Activated naive CD4-positive, alpha-beta T cell treated with anti-CD3 and anti-CD28 coated beads, Interleukin-2, amount 10 ng/mL, durations not matched to agents 7 days and 5 days (primary cell): ENCODE results near the gene CSNK1G3.
"Not testable (repeated sequence)": the region's sequence is repeated elsewhere in the genome, so short reads cannot be mapped to it uniquely, and the experiment has no call there.

Experiments
- CTCF ChIA-PET: fragments of 350-600 bp; sonication (Branson Sonifier 250); formaldehyde crosslinking; loops from one replicate; lab custom pipeline; 2021; ENCODE audit warnings: antibody characterized with exemption; lab: Charles Lee
- DNase-seq: peaks from one replicate; pipeline ENCODE4 v3.0.0-alpha.2; 2020
- H3K27ac Mint-ChIP-seq: one replicate; pipeline ENCODE4 v1.8.0; 2021; ENCODE audit warnings: mild to moderate bottlenecking, moderate library complexity, mixed read lengths
- H3K27me3 Mint-ChIP-seq: one replicate; pipeline ENCODE4 v1.8.0; 2021; ENCODE audit warnings: mild to moderate bottlenecking, mixed read lengths
- H3K36me3 Mint-ChIP-seq: one replicate; pipeline ENCODE4 v1.8.0; 2021; ENCODE audit warnings: mixed read lengths
- H3K4me1 Mint-ChIP-seq: one replicate; pipeline ENCODE4 v1.8.0; 2021; ENCODE audit warnings: mixed read lengths
- H3K4me3 Mint-ChIP-seq: one replicate; pipeline ENCODE4 v1.8.0; 2021; ENCODE audit warnings: mild to moderate bottlenecking, moderate library complexity, mixed read lengths
- H3K9me3 Mint-ChIP-seq: one replicate; pipeline ENCODE4 v1.8.0; 2021; ENCODE audit warnings: mixed read lengths

Gene CSNK1G3

DNA sequence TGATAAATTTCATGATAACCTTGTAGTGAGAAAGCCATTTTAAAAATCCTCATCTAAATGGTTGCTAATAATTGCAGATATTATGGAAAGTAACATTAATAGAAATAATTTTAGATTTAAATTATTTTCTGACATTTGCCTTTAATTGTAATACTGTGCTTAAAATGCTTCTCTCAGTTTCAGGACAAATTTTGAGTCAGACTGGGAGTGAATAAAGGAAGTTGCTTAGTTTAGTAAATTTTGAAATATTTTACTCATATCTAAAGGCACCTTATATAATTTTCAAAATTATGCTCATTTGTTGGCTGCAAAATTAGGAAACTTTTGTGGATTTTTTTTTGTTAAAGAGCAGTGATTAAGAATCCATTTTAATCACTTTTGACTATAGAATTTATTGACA, 93.8 kb downstream of the CSNK1G3 start:
- no peak overlapping the region for H3K27ac Mint-ChIP-seq
- H3K4me3 Mint-ChIP-seq: no peak overlapping the region
- peaks cover 8% of the 10 kb centered on the region for H3K36me3 Mint-ChIP-seq
- H3K9me3 Mint-ChIP-seq: no peaks in the 10 kb centered on the region
- H3K4me1 Mint-ChIP-seq: no peaks in the 10 kb centered on the region
- DNase-seq: no peak
- no peaks in the 10 kb centered on the region for H3K27me3 Mint-ChIP-seq
- CTCF ChIA-PET: interaction anchor here (1.1 kb wide), 1 partner anchor 56 kb away, joined by 6 read pairs; no protein-coding TSS in a partner anchor

DNA sequence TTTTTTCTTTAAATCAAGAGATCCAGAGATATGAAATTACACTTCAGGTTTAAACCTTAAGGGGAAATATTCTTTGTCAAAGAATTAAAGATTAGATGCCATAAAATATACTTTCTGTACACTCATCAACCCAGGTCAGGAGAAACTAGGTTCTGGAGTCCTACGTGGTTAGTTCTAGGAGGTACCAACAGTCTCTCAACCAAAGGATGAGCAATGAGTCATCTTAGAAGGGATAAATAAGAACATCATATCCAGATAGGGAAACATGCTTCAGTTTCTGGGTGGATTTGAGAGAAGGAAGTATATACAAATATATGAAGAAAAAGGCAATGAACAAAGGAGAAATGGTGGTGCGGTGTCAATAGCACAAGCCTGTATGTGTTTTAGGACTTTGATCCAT, 98.2 kb downstream of the CSNK1G3 start:
- no peaks in the 10 kb centered on the region for H3K4me1 Mint-ChIP-seq

DNA sequence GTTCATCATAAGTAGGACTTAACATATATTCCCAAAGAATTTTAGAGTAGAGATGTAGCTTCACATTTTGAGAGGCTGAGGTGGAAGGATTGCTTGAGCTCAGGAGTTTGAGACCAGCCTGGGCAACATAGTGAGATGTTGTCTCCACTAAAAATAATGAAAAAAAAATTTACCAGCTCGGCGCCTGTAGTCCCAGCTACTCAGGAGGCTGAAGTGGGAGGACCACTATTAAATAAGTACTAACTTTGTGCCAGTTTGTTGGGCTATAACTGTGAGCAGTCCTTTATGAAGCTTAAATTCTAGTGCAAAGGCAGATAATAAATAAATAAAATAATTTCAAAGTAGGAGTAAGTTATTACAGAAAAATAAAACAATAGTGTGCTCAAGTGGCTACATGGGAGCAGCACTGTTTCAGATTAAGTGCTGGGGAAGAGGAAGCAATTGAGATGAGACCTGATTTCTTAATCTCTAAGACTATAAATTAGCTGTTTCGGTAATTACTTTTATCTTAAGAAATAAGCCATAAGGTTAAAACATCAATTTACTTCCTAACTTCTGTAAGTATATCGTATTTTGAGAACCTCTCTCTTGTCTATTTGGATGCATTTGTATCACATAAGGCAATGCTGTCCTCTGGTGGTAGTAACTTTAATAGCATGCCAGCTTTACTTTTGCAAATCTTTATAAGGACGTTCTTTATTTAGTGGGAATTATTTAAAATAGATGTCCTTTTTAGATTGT, 98.9 kb downstream of the CSNK1G3 start:
- Mint-ChIP-seq H3K27me3 (no peaks in the 10 kb centered on the region), H3K4me1 (no peaks in the 10 kb centered on the region), H3K4me3 (no peak overlapping the region), H3K36me3 (peaks cover 14% of the 10 kb centered on the region), H3K27ac (no peak overlapping the region), H3K9me3 (no peaks in the 10 kb centered on the region)
- CTCF ChIA-PET: interaction anchor here (0.6 to 2.3 kb wide), 10 partner anchors 9 to 837 kb away, joined by 3 to 14 read pairs (median 3); partner anchors contain the start of gene CEP120
- DNase-seq: peak; percentile 26

More for the DNA sequence above, 98.2 kb downstream of the CSNK1G3 start:
- no peak for DNase-seq
- no peak overlapping the region for H3K4me3 Mint-ChIP-seq
- CTCF ChIA-PET: interaction anchor here (0.7 to 2.3 kb wide), 7 partner anchors 10 to 493 kb away, joined by 3 to 14 read pairs (median 3); partner anchors contain the start of gene CEP120
- no peaks in the 10 kb centered on the region for H3K9me3 Mint-ChIP-seq
- H3K36me3 Mint-ChIP-seq: peaks cover 11% of the 10 kb centered on the region
- H3K27ac Mint-ChIP-seq: no peak overlapping the region
- no peaks in the 10 kb centered on the region for H3K27me3 Mint-ChIP-seq

DNA sequence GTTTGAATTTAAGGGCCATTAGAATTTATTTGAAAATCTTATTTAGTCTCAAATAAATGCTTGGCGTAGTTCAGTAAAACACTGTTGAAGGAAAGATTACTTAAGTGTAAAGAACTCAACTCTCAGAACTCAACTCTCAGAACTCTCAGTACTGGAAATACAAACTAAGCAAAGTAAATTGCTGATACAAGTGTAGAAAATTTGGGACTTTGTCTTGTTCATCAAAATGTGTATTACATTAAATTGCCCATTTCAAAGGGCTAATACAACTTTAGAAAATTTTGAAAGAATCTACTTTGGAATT, 99.4 kb downstream of the CSNK1G3 start:
- no peak for DNase-seq
- H3K4me1 Mint-ChIP-seq: no peaks in the 10 kb centered on the region
- peaks cover 14% of the 10 kb centered on the region for H3K36me3 Mint-ChIP-seq
- no peak overlapping the region for H3K4me3 Mint-ChIP-seq
- CTCF ChIA-PET: interaction anchor here (0.7 to 2.3 kb wide), 7 partner anchors 9 to 838 kb away, joined by 3 to 14 read pairs (median 3); partner anchors contain the start of gene CEP120
- no peaks in the 10 kb centered on the region for H3K27me3 Mint-ChIP-seq
- no peak overlapping the region for H3K27ac Mint-ChIP-seq
- no peaks in the 10 kb centered on the region for H3K9me3 Mint-ChIP-seq

DNA sequence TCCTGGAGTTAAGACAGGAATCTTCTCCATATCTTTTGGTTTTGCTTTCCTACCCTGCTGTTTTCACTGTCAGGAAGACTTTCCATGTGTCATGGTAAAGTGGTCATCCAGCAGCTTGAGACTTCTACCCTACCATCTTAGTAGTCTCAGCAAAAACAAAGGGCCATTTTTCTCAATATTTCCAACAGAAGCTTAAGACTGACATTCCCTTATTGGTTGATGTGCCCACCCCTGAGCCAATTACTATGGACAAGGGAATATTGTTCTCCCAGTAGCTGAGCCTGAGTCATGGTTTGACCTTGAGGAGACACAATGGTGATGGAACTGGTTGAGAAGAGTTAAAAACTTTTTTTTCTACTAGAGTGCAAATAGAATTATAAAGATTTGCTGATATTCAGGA, 105.6 kb downstream of the CSNK1G3 start:
- Mint-ChIP-seq H3K27ac (no peak overlapping the region), H3K36me3 (peaks cover 9% of the 10 kb centered on the region), H3K4me3 (no peak overlapping the region), H3K4me1 (no peaks in the 10 kb centered on the region), H3K27me3 (no peaks in the 10 kb centered on the region), H3K9me3 (no peaks in the 10 kb centered on the region)
- DNase-seq: no peak
- CTCF ChIA-PET: no interaction called here

DNA sequence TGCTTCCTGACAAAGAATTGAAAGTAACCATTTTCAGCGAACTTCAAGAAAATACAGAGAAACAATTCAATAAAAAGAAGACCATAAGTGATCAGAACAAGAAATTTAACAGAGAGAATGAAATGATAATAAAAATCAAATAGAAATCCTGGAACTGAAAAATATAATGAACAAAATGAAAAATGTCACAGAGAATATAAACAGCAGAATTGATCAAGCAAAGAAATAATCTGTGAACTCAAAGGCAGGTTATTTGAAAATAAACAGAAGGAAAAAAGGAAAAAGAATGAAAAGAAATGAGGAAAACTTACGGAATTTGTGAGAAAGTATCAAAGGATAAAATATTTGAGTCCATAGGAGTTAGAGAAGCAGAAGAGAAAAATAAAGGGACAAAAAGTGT, 114.1 kb downstream of the CSNK1G3 start:
- Mint-ChIP-seq H3K27me3 (no peaks in the 10 kb centered on the region), H3K4me1 (no peaks in the 10 kb centered on the region), H3K27ac (no peak overlapping the region), H3K4me3 (no peak overlapping the region), H3K9me3 (peaks cover 22% of the 10 kb centered on the region), H3K36me3 (peaks cover 4% of the 10 kb centered on the region)
- CTCF ChIA-PET: no interaction called here
- no peak for DNase-seq

DNA sequence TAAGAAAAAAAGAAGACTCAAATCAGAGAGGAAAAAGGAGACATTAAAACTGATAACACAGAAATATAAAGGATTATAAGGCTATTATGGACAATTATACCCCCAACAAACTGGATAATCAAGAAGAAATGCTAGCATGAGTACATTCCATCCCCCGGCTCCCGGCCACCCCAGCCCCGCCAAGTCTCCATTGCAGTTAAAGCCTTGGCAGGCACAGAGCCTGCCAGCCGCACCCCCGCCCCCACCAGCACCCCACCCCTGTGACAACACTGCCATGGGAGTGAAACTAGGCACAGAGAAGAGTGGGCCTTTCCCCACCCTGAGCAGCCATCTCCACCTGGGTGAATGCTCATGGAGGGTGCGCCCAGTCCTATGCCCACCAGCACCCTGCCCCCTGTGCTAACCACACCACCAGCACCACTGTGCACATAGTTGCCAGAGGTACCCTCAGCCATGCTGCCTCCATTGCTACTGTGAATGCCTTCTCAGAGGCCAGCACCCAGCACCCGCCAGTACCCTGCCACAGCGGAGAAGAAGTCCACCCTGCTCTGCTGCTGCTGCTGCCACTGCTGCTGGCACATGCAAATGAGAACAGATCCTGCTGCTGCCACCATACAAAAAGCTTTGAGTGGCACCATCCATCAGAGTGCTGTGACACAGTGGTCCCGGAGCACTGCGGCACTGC, 117.0 kb downstream of the CSNK1G3 start:
- DNase-seq: no peak
- peaks cover 4% of the 10 kb centered on the region for H3K36me3 Mint-ChIP-seq
- CTCF ChIA-PET: no interaction called here
- no peak overlapping the region for H3K4me3 Mint-ChIP-seq
- no peaks in the 10 kb centered on the region for H3K4me1 Mint-ChIP-seq
- H3K9me3 Mint-ChIP-seq: peaks cover 20% of the 10 kb centered on the region
- no peaks in the 10 kb centered on the region for H3K27me3 Mint-ChIP-seq
- H3K27ac Mint-ChIP-seq: no peak overlapping the region

DNA sequence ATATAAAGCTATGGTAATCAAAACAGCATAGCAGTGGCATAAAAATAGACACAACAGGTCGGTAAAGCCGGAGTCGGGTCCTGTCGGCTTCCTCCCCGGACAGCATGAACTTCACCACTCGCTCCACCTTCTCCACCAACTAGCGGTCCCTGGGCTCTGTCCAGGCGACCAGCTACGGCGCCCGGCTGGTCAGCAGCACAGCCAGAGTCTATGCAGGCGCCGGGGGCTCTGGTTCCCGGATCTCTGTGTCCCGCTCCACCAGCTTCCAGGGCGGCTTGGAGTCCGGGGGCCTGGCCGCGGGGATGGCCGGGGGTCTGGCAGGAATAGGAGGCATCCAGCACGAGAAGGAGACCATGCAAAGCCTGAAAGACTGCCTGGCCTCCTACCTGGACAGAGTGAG, 124.0 kb downstream of the CSNK1G3 start:
- CTCF ChIA-PET: no interaction called here

DNA sequence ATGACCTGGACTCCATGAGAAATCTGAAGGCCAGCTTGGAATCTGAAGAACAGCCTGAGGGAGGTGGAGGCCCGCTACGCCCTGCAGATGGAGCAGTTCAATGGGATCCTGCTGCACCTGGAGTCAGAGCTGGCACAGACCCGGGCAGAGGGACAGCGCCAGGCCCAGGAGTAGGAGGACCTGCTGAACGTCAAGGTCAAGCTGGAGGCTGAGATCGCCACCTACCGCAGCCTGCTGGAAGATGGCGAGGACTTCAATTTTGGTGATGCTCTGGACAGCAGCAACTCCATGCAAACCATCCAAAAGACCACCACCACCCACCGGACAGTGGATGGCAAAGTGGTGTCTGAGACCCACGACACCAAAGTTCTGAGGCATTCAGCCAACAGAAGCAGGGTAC, 125.1 kb downstream of the CSNK1G3 start:
- CTCF ChIA-PET, H3K4me3 Mint-ChIP-seq, H3K27ac Mint-ChIP-seq, H3K4me1 Mint-ChIP-seq, H3K27me3 Mint-ChIP-seq, H3K9me3 Mint-ChIP-seq, H3K36me3 Mint-ChIP-seq, DNase-seq: not testable (repeated sequence)

More for the DNA sequence above, 124.0 kb downstream of the CSNK1G3 start:
- Mint-ChIP-seq H3K27ac (no peak overlapping the region), H3K4me3 (no peak overlapping the region), H3K9me3 (peaks cover 2% of the 10 kb centered on the region), H3K4me1 (no peaks in the 10 kb centered on the region), H3K27me3 (peaks cover 5% of the 10 kb centered on the region), H3K36me3 (no peaks in the 10 kb centered on the region)
- DNase-seq: no peak

DNA sequence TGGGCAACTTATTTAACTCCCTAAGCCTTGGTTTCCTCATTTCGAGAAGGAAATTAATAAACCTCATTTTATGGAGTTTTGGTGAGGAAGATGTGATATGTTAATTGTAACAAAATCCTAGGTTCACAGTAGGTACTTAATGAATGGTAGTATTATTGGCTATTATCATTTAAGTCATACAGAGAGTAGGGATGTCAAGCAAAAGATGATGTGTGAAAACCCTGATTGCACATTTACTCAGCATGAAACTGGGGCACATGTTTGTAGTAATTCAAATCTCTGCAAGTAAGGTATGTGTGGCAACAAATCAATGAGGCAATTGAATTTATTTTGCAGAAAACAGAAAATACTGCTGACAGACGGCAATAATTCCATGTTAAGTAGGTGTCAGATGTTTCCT, 127.3 kb downstream of the CSNK1G3 start:
- Mint-ChIP-seq H3K27ac (no peak overlapping the region), H3K9me3 (peaks cover 2% of the 10 kb centered on the region), H3K36me3 (no peaks in the 10 kb centered on the region), H3K27me3 (peaks cover 10% of the 10 kb centered on the region), H3K4me3 (no peak overlapping the region), H3K4me1 (no peaks in the 10 kb centered on the region)
- CTCF ChIA-PET: no interaction called here
- no peak for DNase-seq

DNA sequence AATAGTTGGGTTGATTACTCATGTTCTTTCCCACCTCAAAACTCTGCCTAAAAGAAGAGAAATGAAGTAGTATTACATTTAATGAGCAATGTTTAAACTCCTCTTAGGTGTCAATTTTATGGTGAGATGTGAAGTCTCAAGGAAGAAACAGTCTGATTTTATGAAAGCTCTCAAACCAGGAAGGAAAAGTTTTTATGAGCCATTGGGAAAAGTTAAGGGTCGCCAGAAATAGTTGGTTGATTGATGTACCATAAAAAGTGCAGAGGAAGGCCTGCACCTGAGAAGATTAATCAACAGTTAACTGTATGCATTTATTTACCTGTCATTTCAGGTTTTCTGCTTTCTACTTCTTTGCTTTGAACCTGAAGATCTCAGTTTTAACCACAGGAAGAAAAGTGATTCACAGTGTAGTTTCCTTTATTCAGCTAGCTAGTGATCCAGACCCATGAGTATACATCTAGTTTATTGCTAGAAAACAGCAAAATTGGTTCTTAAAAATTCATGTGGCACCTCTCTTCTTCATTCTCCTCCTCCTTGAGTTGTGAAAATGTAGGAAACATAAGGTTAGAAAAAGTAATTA, 133.1 kb downstream of the CSNK1G3 start:
- no peaks in the 10 kb centered on the region for H3K9me3 Mint-ChIP-seq
- peaks cover 5% of the 10 kb centered on the region for H3K27me3 Mint-ChIP-seq
- CTCF ChIA-PET: no interaction called here

DNA sequence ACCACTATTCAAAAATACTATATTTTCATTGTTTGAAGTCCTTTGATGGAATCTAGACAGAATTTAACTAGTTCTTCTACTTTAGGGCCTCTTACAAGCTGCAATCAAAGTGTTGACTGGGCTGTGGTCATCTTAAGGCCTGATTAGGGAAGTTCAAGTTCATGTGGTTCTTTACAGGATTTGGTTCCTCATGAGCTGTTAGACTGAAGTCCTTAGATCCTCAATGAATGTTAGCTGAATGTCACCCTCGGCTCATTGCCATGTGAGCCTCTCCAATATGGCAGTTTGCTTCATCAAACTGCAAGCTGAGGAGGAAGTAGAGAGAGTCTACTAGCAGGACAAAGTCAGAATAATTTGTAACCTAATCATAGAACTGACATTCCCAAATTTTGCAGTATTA, 135.1 kb downstream of the CSNK1G3 start:
- CTCF ChIA-PET: no interaction called here
- H3K27ac Mint-ChIP-seq: no peak overlapping the region
- DNase-seq: no peak
- H3K4me3 Mint-ChIP-seq: no peak overlapping the region
- no peaks in the 10 kb centered on the region for H3K4me1 Mint-ChIP-seq
- H3K36me3 Mint-ChIP-seq: no peaks in the 10 kb centered on the region
- H3K9me3 Mint-ChIP-seq: no peaks in the 10 kb centered on the region
- peaks cover 2% of the 10 kb centered on the region for H3K27me3 Mint-ChIP-seq

More for the DNA sequence above, 133.1 kb downstream of the CSNK1G3 start:
- Mint-ChIP-seq H3K27ac (no peak overlapping the region), H3K36me3 (no peaks in the 10 kb centered on the region), H3K4me3 (no peak overlapping the region), H3K4me1 (no peaks in the 10 kb centered on the region)
- no peak for DNase-seq

DNA sequence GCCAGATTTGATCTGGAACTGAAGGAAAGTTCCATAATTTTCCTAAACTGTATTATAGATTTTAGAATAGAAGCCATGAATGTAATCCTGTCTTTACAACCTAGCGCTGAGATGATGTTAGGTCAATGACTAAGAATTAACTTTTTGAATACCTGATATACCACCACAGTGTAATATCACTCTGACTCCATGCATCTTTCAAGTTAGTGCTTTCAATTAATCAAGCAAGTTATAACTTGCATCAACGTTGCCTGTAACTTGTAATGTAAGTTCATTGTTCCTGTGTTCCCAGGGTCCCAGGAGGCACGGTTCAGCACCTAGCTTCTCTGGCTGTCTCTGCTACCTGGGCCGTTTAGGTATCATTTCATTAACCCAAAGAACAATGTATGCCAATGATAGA, 139.3 kb downstream of the CSNK1G3 start:
- CTCF ChIA-PET: no interaction called here
- Mint-ChIP-seq H3K36me3 (no peaks in the 10 kb centered on the region), H3K27ac (no peak overlapping the region), H3K4me3 (no peak overlapping the region), H3K9me3 (no peaks in the 10 kb centered on the region), H3K27me3 (no peaks in the 10 kb centered on the region), H3K4me1 (no peaks in the 10 kb centered on the region)
- DNase-seq: no peak

DNA sequence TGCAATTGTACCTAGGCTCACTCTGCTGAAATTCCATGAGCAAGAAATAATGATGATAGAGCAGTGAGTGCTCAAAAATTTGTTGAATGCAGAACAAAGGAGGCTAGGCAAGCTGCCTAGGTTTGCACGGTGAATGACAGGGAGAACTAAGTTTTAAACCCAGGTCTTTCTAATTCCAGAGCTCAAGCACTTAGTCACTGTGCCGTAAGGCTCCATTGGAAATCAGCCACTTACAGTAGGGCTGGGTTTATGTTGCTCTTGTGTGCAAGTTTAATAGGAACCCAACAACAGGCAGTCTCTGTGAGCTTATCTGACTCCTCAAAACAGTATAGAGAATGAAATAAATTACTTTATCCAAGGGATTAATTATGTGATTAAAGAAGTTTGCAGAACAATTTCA, 147.0 kb downstream of the CSNK1G3 start:
- DNase-seq: no peak
- H3K27me3 Mint-ChIP-seq: no peaks in the 10 kb centered on the region
- CTCF ChIA-PET: no interaction called here
- no peak overlapping the region for H3K4me3 Mint-ChIP-seq
- no peaks in the 10 kb centered on the region for H3K9me3 Mint-ChIP-seq
- H3K4me1 Mint-ChIP-seq: no peaks in the 10 kb centered on the region
- H3K27ac Mint-ChIP-seq: no peak overlapping the region
- H3K36me3 Mint-ChIP-seq: no peaks in the 10 kb centered on the region

DNA sequence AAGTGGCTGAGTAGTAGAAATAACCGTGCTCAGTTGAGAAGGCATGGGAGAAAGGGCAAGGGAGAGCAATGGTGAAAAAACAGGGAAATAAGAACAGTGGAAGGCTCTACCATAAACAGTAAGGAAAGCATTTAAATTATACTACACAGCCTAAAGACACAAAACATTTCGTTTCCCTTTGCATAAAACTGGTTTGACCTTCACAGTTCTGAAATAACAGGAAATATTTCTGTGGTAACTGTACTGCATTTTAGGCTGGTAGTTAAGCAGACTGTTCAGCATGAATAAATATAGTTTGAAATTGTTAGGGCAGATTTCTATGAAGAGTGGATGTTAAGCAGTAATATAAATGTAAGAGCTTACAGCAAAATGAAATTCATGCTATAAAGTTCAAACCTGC, 147.5 kb downstream of the CSNK1G3 start:
- no peak overlapping the region for H3K4me3 Mint-ChIP-seq
- CTCF ChIA-PET: no interaction called here
- H3K36me3 Mint-ChIP-seq: no peaks in the 10 kb centered on the region
- no peaks in the 10 kb centered on the region for H3K9me3 Mint-ChIP-seq
- no peaks in the 10 kb centered on the region for H3K4me1 Mint-ChIP-seq
- H3K27me3 Mint-ChIP-seq: no peaks in the 10 kb centered on the region
- no peak for DNase-seq
- H3K27ac Mint-ChIP-seq: no peak overlapping the region
